Upper lobe of left lung (tissue), 4 donors: ENCODE results near the gene COL18A1.
"Not testable (repeated sequence)": the region's sequence is repeated elsewhere in the genome, so short reads cannot be mapped to it uniquely, and the experiment has no call there.

Source experiments
- EP300 ChIP-seq, 4 donors: sonication (generic); formaldehyde crosslinking; IDR thresholded peaks; one replicate each; pipeline ENCODE4 v1.5.1; 2017; ENCODE audit warnings: antibody characterized with exemption in 4 of 4, control low read depth in 2 of 4
- POLR2A ChIP-seq, 4 donors: fragments of 450-650 bp; IDR thresholded peaks; one replicate each; pipeline ENCODE4 v1.5.1; 2016 to 2017; ENCODE audit warnings: antibody characterized with exemption in 4 of 4, mild to moderate bottlenecking in 2 of 4
- POLR2AphosphoS5 ChIP-seq, 2 donors: sonication (generic); formaldehyde crosslinking; IDR thresholded peaks; one replicate each; pipeline ENCODE4 v1.5.1; 2017; ENCODE audit warnings: antibody characterized with exemption in 2 of 2
- TF ChIP-seq, protein P1 (sequence below), 6 experiments: fragments of 450-650 bp in 4 of 6; fragments of 200-600 bp in 2 of 6; sonication (generic) in 2 of 6; IDR thresholded peaks; one replicate each; pipeline ENCODE4 v1.5.1; 2016 to 2019; ENCODE audit warnings: antibody characterized with exemption in 6 of 6

DNA sequence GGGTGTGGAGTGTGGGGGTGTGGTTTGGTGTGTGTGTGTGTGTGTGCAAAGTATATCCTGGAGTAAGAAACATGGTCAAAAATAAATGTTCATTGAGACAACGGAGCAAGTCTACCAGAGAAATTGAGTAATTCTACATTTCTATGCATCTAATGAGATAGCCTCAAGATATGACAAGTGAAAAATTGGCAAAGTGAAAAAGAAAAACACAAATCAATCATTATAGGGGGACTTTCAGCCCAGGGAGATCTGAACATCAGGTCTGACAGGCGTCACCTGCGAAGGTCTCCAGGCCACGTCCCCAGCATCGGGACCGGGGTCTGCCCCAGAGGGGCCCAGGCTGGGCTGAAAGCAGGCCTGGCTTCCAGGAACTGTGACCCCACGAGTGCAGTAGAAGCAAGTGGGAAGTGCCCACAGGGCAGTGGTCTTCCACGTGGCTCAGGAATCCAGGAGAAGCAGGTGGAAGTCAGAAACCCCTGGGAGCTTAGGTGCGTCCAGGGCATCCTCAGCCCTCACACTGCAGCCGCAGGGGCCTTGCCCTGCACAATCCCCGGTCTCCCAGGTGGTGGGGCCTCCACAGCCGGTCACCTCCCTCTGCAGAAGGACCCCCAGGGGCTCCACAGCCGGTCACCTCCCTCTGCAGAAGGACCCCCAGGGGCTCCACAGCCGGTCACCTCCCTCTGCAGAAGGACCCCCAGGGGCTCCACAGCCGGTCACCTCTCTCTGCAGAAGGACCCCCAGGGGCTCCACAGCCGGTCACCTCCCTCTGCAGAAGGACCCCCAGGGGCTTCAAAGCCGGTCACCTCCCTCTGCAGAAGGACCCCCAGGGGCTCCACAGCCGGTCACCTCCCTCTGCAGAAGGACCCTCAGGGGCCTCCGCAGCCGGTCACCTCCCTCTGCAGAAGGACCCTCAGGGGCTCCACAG lies 96.4 kb downstream of the COL18A1 start:
- TF ChIP-seq, protein P1, sequence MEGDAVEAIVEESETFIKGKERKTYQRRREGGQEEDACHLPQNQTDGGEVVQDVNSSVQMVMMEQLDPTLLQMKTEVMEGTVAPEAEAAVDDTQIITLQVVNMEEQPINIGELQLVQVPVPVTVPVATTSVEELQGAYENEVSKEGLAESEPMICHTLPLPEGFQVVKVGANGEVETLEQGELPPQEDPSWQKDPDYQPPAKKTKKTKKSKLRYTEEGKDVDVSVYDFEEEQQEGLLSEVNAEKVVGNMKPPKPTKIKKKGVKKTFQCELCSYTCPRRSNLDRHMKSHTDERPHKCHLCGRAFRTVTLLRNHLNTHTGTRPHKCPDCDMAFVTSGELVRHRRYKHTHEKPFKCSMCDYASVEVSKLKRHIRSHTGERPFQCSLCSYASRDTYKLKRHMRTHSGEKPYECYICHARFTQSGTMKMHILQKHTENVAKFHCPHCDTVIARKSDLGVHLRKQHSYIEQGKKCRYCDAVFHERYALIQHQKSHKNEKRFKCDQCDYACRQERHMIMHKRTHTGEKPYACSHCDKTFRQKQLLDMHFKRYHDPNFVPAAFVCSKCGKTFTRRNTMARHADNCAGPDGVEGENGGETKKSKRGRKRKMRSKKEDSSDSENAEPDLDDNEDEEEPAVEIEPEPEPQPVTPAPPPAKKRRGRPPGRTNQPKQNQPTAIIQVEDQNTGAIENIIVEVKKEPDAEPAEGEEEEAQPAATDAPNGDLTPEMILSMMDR (IDR thresholded peaks at IDR 0.05): not testable (repeated sequence)
- not testable (repeated sequence) for TF ChIP-seq POLR2A, EP300, POLR2AphosphoS5 (IDR thresholded peaks at IDR 0.05)
